ENCODE measurements around the gene TEKT5. TPM values are rescaled to one million over a fixed set of nuclear protein-coding genes. Genes with fewer than 3 reads are reported as not detected.
"Not testable (repeated sequence)": the region's sequence is repeated elsewhere in the genome, so short reads cannot be mapped to it uniquely, and the experiment has no call there.

TEKT5 gene
- total RNA-seq (2014; rRNA removed; shearing (Covaris generic)), result not detected in 2 replicates

DNA sequence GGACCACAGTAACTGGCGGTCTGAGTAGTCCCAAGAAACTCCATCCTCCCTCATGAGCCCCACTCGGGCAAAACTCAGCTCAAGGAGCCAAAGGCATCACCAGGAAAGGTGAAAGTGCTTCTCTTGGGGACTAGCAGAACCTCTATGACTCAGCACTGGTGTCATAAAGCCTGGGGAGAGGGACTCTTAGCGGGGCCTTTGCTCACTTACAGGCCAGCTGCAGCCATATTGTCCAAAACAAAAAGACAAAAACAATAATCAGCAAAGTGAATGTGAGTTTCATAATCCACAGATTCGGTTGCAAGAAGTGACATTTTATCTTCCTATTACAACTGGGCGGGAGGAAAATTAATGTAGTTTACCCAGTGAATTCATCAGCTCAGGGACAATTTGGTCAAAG is at the start of gene TEKT5:
TSS of gene TEKT5 (minus strand) at position 101 of the 400 bp plus-strand sequence. CDS start at position 44, 57 bp downstream.
- no peak for DNase-seq (ENCODE audit: low spot score)

DNA sequence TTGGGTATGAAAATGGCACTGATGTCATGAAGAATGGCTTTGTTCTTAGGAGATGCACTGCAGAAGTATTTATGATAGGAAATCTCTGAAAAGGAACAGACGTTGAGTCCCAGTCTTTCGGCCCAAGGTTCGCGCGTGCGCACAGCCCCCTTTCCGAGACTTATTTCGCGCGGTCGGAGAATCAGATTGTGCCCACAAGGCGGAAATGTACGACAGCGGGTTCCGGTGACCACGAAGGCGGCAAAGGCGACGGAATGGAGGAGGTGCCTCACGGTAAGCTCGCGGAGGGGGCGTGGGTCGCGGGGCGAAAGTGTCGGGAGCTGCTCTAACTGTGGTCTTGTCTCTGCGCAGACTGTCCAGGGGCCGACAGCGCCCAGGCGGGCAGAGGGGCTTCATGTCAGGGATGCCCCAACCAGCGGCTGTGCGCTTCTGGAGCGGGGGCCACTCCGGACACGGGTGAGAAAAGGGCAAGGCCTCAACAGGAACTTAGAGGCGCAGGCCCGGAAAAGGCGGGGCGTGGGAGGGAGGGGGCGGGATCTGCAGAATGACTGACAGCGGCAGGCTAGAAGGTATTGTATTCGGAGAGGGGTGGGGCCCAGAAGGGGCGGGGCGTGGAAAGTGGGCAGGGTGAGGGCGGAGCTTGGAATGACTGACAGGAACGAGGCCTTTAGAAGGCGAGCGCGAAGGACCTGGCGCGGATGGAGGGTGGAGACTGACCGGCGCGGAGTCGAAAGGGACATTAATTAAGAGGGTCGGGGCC is 49.1 kb upstream of the TEKT5 start, which contains the start of gene NUBP1:
TSS of gene NUBP1 (plus strand) at position 233 of the 760 bp plus-strand sequence. CDS start at position 255, 22 bp downstream.
- DNase-seq (ENCODE audit: low spot score), result peak; percentile 94

DNA sequence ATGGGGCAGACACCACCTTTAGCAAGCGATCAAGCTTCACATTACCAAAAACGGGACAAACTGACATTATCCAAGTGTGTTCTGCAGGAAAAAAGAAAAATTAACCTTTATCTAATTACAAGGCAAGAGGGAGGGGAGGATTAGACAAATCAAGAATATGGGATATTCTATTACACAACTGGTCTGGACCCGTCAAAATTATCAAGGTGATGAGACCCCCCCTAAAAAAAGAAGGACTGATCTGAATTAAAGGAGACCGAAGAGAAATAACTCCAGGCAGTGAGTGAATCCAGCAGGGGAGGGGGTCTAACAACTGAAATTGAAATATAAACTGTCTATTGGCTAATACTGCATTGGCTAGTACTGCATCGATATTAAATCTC is 48.5 kb upstream of the TEKT5 start:
- no peak for DNase-seq (ENCODE audit: low spot score)

DNA sequence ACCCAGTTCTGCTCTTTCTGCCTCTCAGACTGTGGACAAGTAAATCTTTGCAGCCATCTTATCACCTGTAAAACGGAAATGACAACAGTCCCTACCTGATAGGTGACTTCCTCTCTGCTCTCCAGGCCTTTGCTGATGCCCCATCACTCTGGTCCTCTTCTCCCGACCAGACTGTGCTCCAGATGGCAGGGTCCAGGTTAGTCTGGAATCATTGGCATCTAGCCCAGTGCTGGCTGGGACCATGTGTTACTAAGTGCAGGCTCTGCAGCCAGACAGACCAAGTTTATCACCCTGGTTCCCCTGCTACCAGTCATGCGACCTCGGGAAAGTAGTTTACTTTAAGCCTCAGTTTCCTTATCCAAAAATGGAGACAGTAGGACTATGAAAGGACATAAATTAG is 47.1 kb upstream of the TEKT5 start:
- DNase-seq (ENCODE audit: low spot score), result no peak

DNA sequence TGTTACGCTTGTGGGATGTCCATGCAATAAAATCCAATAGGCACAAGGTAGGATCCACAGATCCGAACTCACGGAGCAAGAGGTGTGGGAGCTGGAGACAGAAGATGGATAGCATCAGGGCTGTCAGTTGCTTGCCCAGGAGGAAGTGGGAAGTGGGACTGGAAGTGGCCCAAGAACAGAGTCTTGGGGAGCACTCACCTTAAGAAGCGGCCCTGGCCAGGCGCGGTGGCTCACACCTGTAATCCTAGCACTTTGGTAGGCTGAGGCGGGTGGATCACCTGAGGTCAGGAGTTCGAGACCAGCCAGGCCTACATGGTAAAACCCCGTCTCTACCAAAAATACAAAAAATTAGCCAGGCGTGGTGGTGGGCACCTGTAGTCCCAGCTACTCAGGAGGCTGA is 46.5 kb upstream of the TEKT5 start:
- DNase-seq (ENCODE audit: low spot score), result not testable (repeated sequence)

DNA sequence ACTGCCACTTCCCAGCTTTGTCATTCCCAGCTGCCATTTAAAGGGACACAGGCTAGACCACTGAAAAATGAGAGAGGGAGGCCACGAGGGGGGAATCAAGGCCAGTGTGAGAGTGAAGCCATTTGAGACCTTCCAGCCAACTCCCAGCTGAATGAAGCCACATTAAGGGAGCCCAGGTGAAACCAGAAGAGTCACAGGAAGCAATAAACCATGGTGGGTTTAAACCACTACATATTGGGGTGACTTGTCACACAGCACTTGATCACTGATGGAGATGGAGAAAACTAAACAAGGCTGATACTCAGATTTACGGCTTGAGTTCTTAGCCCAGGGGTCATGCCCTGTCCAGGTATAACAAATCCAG is 46.1 kb upstream of the TEKT5 start:
- no peak for DNase-seq (ENCODE audit: low spot score)

DNA sequence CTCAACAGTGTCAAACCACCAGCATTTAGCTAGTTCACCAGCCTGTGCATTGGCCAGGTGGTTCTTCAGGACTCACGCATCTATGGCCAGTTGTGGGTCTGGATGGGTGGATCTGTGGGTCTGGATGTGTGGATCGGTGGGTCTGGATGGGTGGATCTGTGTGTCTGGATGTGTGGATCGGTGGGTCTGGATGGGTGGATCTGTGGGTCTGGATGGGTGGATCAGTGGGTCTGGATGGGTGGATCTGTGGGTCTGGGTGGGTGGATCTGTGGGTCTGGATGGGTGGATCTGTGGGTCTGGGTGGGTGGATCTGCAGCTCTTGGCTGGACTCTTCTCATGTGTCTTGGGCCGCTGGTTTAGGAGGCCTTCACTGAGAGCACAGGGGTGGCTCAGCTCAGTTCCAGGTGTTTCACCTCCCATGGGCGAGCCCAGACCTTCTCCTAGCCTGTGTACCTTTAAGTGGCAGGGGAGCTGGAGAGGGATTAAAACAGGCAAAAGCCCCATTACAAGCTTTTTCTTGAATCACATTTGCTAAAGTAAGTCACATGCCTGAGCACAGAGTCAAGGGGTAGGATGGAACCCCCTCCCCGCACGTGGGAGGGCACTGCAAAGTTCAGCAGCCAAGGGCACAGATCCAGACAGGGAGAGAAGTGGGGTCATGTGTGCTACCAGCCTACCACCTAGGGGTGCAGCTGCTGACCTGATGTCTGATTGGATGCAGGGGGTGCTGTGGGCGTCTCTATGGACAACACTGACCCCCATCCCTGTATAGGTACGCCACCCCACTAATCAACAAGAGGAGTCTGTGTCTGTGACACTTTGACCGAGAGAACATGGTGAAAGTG is 45.5 kb upstream of the TEKT5 start:
- no peak for DNase-seq (ENCODE audit: low spot score)

DNA sequence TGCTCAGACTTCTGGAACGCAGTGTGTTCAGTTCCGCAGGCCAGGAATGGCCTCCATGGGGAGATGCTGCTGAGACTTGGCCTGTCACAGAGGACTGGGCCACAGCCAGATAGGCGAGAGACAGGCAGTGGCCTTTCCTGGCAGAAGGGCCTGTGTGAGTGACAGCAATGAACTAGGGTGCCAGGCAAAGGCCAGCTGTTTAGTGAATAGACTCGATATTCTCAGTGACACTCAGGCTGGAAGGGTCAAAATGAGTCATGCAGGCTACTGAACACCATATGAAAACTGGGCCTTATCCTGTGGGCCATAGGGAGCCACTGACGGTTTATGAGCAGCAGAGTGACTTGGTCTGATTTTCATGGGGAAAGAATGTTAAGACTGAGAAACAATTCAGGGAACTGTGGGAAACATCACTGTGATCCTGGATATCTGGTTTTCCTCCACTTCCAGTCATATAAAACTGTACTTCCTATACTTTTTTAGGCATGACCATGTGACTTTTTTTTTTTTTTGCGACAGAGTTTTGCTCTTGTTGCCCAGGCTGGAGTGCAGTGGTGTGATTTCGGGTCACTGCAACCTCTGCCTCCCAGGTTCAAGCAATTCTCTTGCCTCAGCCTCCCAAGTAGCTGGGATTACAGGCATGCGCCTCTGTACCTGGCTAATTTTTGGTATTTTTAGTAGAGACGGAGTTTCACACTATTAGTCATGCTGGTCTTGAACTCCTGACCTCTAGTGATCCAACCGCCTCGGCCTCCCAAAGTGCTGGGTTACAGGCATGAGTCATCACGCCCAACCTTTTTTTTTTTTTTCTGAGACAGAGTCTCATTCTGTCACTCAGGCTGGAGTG is 43.7 kb upstream of the TEKT5 start:
- peak; percentile 78 for DNase-seq (ENCODE audit: low spot score)

DNA sequence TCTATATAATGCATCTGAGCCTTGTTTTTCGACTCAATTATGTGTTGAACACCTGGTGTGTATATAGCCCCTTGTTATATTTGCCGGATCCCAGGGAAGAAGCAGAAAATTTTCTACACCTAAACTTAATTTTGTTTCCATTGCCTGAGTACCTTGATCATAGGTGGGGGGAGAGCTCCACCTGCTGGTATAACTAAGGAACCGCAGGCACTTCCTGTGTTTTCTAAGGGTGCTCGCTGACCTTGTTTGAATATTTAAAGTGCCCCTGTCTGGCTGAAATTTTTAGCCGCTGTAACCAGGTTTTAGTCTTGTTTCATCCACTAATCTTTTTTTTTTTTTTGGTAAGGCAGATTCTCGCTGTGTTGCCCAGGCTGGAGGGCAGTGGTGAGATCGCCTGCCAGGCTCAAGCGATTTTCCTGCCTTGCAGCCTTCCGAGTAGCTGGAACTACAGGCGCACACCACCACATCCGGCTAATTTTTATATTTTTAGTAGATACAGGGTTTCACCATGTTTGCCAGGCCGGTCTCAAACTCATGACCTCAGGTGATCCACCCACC is 42.4 kb upstream of the TEKT5 start:
- peak; percentile 56 for DNase-seq (ENCODE audit: low spot score)

DNA sequence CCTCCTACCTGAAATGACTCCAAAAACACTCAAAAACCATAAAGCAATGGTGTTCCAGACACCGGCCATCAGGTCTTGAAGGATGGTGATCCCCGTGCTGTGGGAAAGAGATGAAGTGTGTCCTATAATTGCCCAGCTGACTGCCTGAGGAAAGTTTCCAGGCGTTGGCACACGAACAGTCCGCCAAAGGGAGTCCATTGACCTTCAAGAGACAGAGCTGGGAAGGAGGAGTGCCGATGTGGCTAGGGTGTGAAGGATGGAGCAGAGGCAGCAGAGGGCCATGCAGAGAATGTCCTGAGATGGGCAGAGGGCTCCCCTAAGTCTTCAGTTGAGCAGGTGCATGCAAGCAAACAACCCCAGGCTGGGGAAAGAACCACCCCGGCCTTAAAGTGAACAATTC is 37.1 kb upstream of the TEKT5 start:
- no peak for DNase-seq (ENCODE audit: low spot score)

DNA sequence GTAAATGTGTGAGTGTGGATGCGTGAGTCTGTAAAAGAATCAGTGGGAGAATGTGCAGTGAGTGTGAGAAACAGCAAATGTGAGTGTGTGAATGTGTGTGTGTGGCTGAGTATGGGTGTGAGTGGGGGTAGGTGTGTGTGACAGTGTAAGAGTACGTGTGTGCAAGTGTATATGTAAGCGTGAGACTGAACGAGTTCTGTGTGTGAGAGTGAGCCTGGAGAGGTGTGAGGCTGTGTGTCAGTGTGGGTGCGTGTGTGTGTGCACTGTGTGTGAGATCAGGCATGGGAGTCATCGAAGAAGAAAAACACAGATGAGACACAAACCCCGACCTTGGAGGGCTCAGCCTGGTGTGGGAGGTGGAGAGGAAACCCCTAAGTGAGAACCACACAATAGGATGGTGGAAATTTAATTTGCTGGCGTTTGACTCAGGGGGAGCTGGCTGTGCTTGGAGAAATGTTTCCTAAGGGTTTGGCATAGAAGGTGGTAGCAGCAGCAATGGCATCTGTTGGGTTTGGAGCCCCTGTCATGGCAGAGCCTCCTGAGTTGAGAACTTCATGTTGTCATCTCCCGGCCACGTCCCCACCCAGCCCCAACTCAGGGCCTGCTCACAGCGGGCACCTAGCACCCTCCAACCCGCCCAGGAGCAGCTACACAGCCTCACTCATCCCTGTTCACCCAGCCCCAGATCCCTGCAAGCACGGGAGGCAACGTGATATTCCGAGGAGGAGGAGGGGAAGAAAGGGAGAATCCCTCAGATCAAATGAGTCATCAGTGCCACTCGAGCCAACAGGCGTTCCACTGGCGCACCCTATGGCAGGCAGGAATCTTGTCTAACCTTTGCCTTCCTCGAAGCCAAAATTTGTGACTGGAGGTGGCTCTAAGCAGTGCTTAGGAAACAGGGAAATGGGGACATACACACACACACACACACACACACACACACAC is 34.6 kb upstream of the TEKT5 start:
- peak; percentile 81 for DNase-seq (ENCODE audit: low spot score)

DNA sequence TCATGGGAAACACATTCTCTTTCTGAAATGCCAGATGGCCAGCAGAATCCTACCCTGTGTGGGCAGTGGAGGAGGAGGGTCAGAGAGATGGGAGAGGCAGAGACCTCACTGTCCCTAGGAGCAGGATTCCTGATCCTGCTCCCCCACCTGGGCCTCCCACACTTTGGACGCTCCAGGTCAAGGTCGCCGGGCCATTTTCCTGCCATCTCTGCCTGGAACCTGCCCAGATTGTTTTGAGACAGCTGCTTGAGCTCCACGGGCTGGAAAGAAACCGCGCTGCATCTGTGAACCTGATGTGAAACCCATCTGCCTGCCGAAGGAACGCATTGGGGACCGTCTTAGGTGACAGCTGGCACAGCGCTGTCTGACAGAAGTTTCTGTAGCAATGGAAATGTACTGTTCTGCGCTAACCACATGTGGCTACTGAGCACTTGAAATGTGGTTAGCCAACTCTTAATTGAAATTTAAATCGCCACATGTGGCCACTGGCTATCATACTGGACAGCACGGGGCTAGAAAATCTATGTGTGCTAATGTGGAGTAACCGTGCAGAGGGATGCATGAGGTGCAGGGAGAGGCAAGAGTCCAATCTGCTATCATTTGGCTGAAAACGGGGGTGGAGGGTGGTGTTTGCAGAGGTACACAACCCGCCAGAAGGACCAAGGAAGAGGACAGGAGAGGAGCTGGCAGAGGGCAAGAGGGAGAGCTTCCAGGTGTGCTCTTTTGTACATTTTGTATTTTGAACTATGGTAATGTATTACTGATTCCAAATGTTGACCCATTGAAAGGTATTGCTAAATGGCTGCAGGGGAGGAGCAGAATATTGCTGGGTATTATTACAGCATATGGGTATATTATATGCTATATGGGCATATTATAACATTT is 33.5 kb upstream of the TEKT5 start:
- no peak for DNase-seq (ENCODE audit: low spot score)

DNA sequence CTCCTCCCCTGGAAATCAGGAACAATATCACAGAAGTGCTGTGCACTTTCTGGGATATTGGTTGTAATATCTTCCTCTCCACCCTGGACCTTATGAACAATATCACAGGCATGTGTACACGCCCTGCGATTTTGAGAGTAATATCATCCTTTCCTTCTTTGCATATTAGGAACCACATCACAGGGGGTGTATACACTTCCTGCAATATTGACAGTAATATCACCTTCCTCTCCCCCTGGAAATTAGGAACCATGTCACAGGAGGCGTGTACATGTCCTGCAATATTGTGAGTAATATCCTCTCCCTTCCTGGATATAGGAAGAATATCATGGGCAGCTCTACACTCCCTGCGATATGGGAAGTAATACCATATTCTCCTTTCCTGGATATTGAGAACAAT is 14.2 kb upstream of the TEKT5 start:
- no peak for DNase-seq (ENCODE audit: low spot score)

DNA sequence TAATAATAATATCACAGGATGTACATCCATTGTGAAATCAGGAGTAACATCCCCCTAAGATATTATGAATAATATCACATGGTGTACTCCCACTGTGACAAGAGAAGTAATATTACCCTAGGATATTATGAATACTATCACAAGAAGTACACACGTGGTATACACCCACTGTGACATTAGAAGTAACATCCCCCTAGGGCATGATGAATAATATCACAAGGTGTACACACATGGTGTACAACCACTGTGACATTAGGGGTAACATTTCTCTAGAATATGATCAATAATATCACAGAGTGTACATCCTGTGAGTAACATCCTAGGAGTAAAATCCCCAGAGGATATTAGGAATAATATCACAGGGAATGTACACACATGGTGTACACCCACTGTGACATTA is 5.0 kb upstream of the TEKT5 start:
- no peak for DNase-seq (ENCODE audit: low spot score)

DNA sequence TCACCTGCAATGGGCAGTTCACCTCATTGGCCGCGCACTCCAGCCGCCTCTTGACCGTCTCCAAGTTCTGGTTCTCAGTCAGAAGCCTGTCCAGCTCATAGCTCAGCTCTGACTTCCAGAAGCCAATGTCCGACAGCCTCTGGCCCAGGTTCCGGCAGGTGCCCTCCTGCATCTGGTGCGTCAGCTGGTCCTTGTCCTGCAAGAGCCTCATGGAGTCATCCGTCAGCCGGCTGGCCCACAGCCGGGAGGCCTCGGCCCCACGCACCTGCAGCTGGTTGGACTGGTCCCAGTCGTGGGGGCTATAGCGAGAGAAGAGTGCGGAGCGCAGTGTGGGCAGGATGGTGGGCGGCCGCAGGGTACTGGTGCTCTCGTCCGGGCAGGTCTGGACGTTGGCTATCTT is 424 bp downstream of the TEKT5 start:
- no peak for DNase-seq (ENCODE audit: low spot score)

DNA sequence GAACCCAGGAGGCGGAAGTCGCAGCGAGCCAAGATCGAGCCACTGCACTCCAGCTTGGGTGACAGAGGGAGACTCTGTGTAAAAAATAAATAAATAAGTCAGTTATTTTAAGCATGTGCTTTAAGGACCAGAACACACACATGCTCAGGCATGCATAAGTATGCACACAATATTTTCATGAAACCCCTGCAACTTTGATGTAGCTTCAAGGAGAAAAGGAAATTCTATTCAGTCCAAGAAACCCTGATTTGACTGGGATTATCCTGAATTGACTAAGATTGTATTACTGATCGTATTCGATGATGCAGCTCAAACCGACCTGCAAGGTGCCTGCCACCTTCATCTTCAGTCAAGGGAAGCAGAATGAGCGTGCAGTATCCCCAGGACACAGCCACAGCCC is 841 bp downstream of the TEKT5 start:
- no peak for DNase-seq (ENCODE audit: low spot score)

DNA sequence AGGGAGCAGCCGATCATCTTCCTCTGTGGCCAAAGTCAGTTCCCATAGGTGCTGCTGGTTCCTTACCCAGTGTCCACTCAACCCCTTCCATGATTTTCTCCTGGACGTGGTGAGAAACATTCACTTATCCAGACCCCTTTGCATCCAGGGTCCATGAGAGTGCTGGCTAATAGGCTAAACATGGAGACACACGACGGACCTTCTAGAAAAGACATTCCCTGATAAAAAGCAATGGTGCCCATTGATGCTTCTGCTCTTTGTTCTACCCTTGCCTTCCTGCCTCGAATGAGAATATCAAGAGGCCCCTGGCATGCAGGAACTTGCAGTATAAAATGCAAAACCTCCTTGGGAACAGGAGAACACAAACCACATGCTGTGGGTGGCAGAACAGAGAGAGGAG is 2.3 kb downstream of the TEKT5 start:
- no peak for DNase-seq (ENCODE audit: low spot score)

DNA sequence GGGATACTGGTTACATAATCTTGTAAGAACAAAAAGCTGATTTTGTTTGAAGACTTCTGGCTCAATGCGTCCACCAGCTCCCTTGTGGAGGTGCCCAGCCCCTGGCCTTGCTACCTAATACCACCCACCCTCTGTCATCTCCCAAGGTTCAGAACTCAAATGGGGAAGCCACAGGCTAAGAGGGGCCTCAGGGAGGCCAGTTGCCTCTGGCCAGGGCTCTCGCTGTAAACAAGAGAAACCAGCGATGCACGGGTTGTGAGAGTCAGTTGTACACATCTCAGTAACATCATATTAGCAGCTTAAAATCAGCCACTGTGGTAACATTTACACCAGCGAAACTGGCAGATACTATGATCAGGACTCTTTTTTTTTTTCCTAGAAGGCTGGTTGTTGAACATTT is 6.0 kb downstream of the TEKT5 start:
- no peak for DNase-seq (ENCODE audit: low spot score)

DNA sequence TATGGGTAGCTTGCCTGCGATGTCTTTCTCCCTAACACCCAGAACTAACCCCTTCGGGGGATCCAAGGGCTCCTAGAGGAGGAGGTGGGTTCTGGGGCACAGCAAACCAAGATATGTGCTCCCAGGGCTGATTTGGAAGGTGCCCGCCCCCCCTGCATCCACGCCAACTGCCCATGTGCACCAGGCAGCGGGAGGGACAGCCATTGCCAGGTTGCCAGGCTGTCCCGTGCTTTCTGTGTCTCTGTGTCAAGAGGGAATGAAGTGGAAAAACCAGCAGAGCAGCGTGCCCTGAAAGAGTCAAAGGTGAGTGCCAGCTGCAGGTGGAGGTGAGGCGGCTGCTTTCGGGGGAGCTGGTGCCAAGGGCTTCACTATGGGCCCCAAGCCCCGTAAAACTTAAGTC is 6.4 kb downstream of the TEKT5 start:
- DNase-seq (ENCODE audit: low spot score), result no peak

DNA sequence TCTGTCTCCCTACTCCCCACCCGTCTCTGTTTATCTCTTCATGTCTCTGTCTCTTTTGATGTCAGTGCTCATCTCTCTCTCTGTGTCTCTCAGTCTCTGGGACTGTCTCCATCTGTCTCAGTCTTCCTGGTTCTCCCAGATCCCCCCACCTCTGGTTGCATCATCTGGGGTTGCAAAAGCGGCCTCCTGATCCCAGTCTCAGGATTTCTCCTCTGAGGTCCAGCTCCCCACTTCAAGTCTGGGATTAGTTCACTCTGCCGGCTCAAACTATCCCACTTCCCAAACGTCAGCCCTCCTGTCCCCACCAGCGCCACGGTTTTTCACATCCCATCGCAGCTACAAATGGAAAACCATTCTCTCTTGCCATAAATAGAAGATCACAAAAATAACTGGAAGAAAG is 9.0 kb downstream of the TEKT5 start:
- no peak for DNase-seq (ENCODE audit: low spot score)
